Measurements from ENCODE around the gene HOXA5.
A peak's percentile ranks its signal among the peaks of the same experiment; 100 is the strongest.

HOXA5 gene

GRCh38 chr7:27124902-27125689 is 18.4 kb downstream of the HOXA5 start:
- Histone ChIP-seq H3K4me1 (ENCODE audit: control insufficient read depth, insufficient read depth, low read length, poor library complexity, severe bottlenecking) (peaks cover 2% of the 10 kb centered on the region), H3K36me3 (ENCODE audit: control insufficient read depth, insufficient read depth, low read length) (no peaks in the 10 kb centered on the region), H3K4me3 (ENCODE audit: extremely low read depth, insufficient read depth, low read length, poor library complexity, severe bottlenecking) (no peak overlapping the region), H3K9me3 (ENCODE audit: control insufficient read depth, low read length) (no peaks in the 10 kb centered on the region), H3K27ac (ENCODE audit: low read depth, low read length, severe bottlenecking) (no peak overlapping the region)
- 13% methylated on average over 4 of the region's 8 CpGs; no CpG with 5 or more reads in 1 of the 2 experiments for WGBS, 2 experiments (ENCODE audit: insufficient coverage in 2 of 2)

DNA sequence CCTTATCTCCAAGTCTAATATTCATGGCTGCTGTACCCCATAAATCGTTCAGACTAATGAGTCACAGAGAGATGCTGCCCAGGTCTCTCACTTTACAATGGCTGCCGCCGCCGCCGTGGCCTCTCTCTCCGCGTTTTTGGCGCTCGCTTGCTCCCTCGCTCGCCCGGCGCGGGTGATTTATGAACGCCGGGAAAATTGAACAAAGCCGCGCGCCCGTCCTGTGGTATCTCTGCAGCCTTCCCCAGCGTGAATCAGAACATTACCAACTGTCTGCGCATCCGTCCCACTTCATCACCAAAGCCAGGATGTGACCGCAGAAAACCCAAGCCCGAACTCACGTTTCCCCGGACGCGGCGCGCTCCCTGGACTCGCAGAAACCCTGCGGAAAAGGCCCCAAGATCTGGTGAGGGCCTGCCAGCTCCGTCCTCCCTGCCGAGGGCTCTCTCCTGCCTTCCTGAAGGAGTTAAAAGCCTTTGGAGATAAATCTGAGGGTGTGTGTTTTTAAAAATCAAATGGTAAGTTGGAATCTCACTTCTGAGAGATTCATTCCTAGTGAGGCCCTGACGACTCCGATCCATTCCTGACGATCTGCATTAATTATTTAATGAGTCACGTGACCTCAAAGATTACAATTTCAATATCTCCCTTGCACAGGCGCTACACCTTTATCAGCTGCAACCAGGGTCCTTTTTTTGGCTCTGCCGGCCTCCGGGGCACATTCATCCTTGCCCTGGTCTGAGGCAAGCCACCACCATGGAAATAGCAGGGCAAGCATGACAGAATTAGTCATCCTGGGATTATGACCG is 19.2 kb downstream of the HOXA5 start:
- H3K9me3 ChIP-seq (ENCODE audit: control insufficient read depth, low read length) = no peaks in the 10 kb centered on the region
- WGBS, 2 experiments (ENCODE audit: insufficient coverage in 2 of 2) = 3 to 4% methylated on average over 33 to 37 of the region's 43 CpGs
- H3K27ac ChIP-seq (ENCODE audit: low read depth, low read length, severe bottlenecking) = peak overlapping the region; percentile 23
- no peaks in the 10 kb centered on the region for H3K4me1 ChIP-seq (ENCODE audit: control insufficient read depth, insufficient read depth, low read length, poor library complexity, severe bottlenecking)
- H3K4me3 ChIP-seq (ENCODE audit: extremely low read depth, insufficient read depth, low read length, poor library complexity, severe bottlenecking) = no peak overlapping the region
- no peaks in the 10 kb centered on the region for H3K36me3 ChIP-seq (ENCODE audit: control insufficient read depth, insufficient read depth, low read length)

DNA sequence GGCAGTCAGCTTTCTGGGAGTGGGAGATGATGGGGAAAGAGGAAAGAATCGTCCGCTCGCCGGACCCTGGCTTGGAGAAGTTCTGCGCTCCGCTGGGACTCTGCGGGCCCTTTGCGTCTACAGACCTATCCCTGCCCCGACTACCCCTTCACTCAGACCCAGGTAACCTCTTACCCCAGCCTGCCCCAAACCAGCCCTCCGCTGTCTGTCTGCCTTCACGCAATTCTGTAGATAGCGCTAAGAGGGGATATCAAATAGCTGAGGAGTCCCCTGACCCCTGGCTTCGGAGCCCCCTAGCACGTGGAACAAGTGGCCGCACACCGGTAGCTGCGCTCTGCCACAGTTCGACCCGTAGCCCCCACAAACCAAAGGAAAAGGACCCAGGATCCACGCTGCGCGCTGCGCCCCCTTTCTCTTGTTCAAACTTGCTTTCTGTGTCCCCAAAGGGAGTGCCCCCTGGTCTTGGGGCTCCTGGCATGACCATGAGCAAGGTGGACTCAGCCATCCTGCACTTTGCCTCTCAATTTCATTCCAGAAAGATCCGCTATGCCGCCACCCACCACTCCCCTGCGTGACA is 19.9 kb downstream of the HOXA5 start:
- Histone ChIP-seq H3K4me1 (ENCODE audit: control insufficient read depth, insufficient read depth, low read length, poor library complexity, severe bottlenecking) (no peaks in the 10 kb centered on the region), H3K9me3 (ENCODE audit: control insufficient read depth, low read length) (no peaks in the 10 kb centered on the region), H3K4me3 (ENCODE audit: extremely low read depth, insufficient read depth, low read length, poor library complexity, severe bottlenecking) (no peak overlapping the region), H3K27ac (ENCODE audit: low read depth, low read length, severe bottlenecking) (no peak overlapping the region), H3K36me3 (ENCODE audit: control insufficient read depth, insufficient read depth, low read length) (no peaks in the 10 kb centered on the region)
- WGBS, 2 experiments (ENCODE audit: insufficient coverage in 2 of 2) = 5 to 18% methylated on average over 13 to 14 of the region's 26 CpGs

DNA sequence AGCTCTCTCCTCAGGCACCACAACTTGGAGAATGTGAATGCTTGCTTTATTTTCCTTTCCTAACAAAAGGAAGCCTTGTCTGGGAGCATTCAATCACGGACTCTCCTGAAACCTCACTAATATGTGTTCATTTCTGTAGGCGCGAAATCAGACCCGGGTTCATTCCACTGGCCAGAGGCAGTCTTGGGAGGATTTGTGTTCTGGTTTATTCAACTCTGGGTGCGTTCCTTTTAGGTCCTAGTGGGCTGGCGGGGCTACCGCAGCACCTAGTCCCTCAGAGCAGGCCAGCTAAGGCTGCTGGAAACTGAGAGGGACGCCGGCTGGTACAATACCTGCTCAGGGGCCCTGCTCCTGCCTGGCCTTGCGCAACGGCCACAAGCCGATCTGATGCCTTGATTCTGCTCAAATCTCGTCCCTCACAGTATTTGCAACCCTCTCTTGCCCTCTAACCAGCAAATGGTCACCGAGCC is 20.4 kb downstream of the HOXA5 start:
- no peak overlapping the region for H3K4me3 ChIP-seq (ENCODE audit: extremely low read depth, insufficient read depth, low read length, poor library complexity, severe bottlenecking)
- H3K27ac ChIP-seq (ENCODE audit: low read depth, low read length, severe bottlenecking) = peak overlapping the region; percentile 36

DNA sequence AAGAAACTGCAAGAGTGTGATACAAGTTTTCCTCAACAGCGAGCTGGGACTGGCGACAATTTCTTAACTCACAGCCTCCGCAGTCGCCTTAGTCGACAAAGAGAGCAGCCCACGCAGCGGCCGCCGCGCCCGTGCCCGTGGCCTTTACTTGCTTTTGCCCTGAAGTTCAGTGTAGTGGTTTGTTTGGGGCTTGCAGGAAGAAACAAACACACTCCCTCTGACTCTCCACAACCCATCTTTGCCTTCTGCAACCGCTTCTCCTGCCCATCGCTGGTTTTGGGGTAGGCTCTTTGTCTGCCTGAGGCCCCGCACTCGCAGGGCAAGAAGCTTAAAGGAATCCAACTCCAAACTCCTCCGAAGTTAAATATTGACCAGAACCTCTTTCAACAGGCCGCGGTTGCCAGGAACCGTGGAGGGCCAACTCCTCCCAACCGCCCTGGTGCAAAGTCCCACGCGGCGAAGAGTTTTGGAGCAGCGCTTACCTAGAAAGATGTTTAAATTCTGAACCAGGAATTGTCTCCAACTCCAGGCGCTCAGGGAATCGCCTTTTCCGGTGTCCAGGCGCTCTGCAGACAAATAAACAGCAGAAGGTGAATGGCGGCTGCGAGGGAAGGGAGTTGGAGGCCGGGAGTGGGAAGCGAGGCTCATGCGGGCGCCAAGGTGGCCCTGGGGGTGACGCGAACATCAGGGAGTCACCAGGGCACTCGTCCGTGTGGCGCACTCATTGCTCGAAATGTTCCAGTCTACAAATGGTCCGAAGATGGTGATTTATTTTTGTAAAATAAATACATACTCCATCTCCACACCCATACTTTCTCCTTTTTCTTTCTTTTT is 21.2 kb downstream of the HOXA5 start:
- no peaks in the 10 kb centered on the region for H3K4me1 ChIP-seq (ENCODE audit: control insufficient read depth, insufficient read depth, low read length, poor library complexity, severe bottlenecking)
- H3K9me3 ChIP-seq (ENCODE audit: control insufficient read depth, low read length) = no peaks in the 10 kb centered on the region
- peak overlapping the region; percentile 36 for H3K27ac ChIP-seq (ENCODE audit: low read depth, low read length, severe bottlenecking)
- H3K36me3 ChIP-seq (ENCODE audit: control insufficient read depth, insufficient read depth, low read length) = no peaks in the 10 kb centered on the region
- WGBS, 2 experiments (ENCODE audit: insufficient coverage in 2 of 2) = 3 to 4% methylated on average over 26 to 28 of the region's 42 CpGs
- H3K4me3 ChIP-seq (ENCODE audit: extremely low read depth, insufficient read depth, low read length, poor library complexity, severe bottlenecking) = no peak overlapping the region

More for the DNA sequence above, 20.4 kb downstream of the HOXA5 start:
- 3 to 5% methylated on average over 5 to 7 of the region's 14 CpGs for WGBS, 2 experiments (ENCODE audit: insufficient coverage in 2 of 2)
- no peaks in the 10 kb centered on the region for H3K9me3 ChIP-seq (ENCODE audit: control insufficient read depth, low read length)
- H3K4me1 ChIP-seq (ENCODE audit: control insufficient read depth, insufficient read depth, low read length, poor library complexity, severe bottlenecking) = no peaks in the 10 kb centered on the region
- H3K36me3 ChIP-seq (ENCODE audit: control insufficient read depth, insufficient read depth, low read length) = no peaks in the 10 kb centered on the region

DNA sequence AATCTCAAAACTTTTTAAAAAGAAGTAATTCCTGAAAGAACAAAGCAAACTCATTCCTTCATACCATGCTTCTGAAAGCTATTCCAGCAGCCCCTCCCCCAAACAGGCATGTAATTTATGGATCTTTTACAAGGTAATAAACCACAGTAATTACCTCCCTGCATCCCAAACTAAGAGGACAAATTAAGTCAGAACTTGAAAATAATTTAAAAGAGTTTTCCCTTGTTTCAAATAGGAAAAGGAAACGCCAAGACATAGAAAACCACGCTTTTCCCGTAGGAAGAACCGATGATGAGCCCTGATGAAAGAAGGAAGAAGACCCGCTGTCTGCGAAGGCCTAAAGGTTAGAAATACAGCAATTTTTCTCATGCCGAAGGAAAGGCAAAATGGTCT is 21.8 kb downstream of the HOXA5 start:
- Histone ChIP-seq H3K4me1 (ENCODE audit: control insufficient read depth, insufficient read depth, low read length, poor library complexity, severe bottlenecking) (no peaks in the 10 kb centered on the region), H3K27ac (ENCODE audit: low read depth, low read length, severe bottlenecking) (no peak overlapping the region)
- WGBS, 2 experiments (ENCODE audit: insufficient coverage in 2 of 2) = 17 to 19% methylated on average over 7 of the region's 7 CpGs

DNA sequence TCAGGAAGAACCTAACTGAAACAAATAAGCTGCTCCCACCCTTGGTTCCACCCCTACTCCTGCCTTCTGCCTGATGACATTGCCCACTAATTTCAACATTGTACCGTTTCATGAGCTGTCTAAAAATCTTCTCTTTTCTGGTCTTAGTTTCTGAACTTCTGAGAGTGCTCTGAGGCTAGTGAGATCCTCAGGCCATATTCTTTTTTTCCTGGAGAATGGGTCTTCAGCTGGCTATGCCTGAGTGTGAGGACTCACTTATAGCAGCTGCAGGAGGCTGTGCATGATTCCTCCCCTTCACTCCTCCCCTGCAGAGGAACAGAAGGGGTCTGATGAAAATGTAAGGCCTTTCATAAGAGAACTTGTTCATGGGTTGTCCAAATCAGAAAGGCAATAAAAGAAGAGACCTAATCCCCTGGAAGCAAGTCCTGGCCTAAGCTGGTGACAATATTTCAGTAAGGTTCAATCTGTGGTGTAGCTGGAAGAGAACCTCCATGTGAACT is 24.0 kb downstream of the HOXA5 start:
- 78% methylated on average over 1 of the region's 1 CpG; no CpG with 5 or more reads in 1 of the 2 experiments for WGBS, 2 experiments (ENCODE audit: insufficient coverage in 2 of 2)
- no peak overlapping the region for H3K4me3 ChIP-seq (ENCODE audit: extremely low read depth, insufficient read depth, low read length, poor library complexity, severe bottlenecking)
- no peak overlapping the region for H3K27ac ChIP-seq (ENCODE audit: low read depth, low read length, severe bottlenecking)
- H3K36me3 ChIP-seq (ENCODE audit: control insufficient read depth, insufficient read depth, low read length) = no peaks in the 10 kb centered on the region
- H3K9me3 ChIP-seq (ENCODE audit: control insufficient read depth, low read length) = no peaks in the 10 kb centered on the region
- peaks cover 5% of the 10 kb centered on the region for H3K4me1 ChIP-seq (ENCODE audit: control insufficient read depth, insufficient read depth, low read length, poor library complexity, severe bottlenecking)

More for the DNA sequence above, 21.8 kb downstream of the HOXA5 start:
- Histone ChIP-seq H3K9me3 (ENCODE audit: control insufficient read depth, low read length) (no peaks in the 10 kb centered on the region), H3K36me3 (ENCODE audit: control insufficient read depth, insufficient read depth, low read length) (no peaks in the 10 kb centered on the region), H3K4me3 (ENCODE audit: extremely low read depth, insufficient read depth, low read length, poor library complexity, severe bottlenecking) (no peak overlapping the region)

- no peaks in the 10 kb centered on the region for H3K9me3 ChIP-seq (ENCODE audit: control insufficient read depth, low read length)
- no peak overlapping the region for H3K4me3 ChIP-seq (ENCODE audit: extremely low read depth, insufficient read depth, low read length, poor library complexity, severe bottlenecking)
- 11 to 24% methylated on average over 1 to 2 of the region's 3 CpGs for WGBS, 2 experiments (ENCODE audit: insufficient coverage in 2 of 2)
- no peak overlapping the region for H3K27ac ChIP-seq (ENCODE audit: low read depth, low read length, severe bottlenecking)
- H3K4me1 ChIP-seq (ENCODE audit: control insufficient read depth, insufficient read depth, low read length, poor library complexity, severe bottlenecking) = peaks cover 10% of the 10 kb centered on the region
- no peaks in the 10 kb centered on the region for H3K36me3 ChIP-seq (ENCODE audit: control insufficient read depth, insufficient read depth, low read length)
Observed at GRCh38 chr7:27118580-27118979, 24.9 kb downstream of the HOXA5 start.

GRCh38 chr7:27117887-27118491 is 25.5 kb downstream of the HOXA5 start:
- Histone ChIP-seq H3K9me3 (ENCODE audit: control insufficient read depth, low read length) (no peaks in the 10 kb centered on the region), H3K27ac (ENCODE audit: low read depth, low read length, severe bottlenecking) (no peak overlapping the region), H3K4me1 (ENCODE audit: control insufficient read depth, insufficient read depth, low read length, poor library complexity, severe bottlenecking) (peaks cover 10% of the 10 kb centered on the region), H3K36me3 (ENCODE audit: control insufficient read depth, insufficient read depth, low read length) (no peaks in the 10 kb centered on the region), H3K4me3 (ENCODE audit: extremely low read depth, insufficient read depth, low read length, poor library complexity, severe bottlenecking) (no peak overlapping the region)
- WGBS, 2 experiments (ENCODE audit: insufficient coverage in 2 of 2) = 0 to 6% methylated on average over 7 to 10 of the region's 19 CpGs
